HG03457 (cell line): ENCODE results near the gene TPRX2.
"Not testable (repeated sequence)": the region's sequence is repeated elsewhere in the genome, so short reads cannot be mapped to it uniquely, and the experiment has no call there.

Source experiments
- ATAC-seq: cut with Tn5 transposase; IDR thresholded peaks from one replicate; pipeline ENCODE4 v1.9.1; 2021; ENCODE audit warnings: moderate number of reproducible peaks; ENCODE audit not compliant: unreplicated experiment

The TPRX2 gene

GRCh38 chr19:47858646-47859285, at the start of gene TPRX2:
Gene TPRX2 (plus strand): TSS chr19:47859235. CDS start chr19:47859247, 12 bp downstream.
- ATAC-seq, result not testable (repeated sequence)

GRCh38 chr19:47813304-47813994, 45.6 kb upstream of the TPRX2 start:
- no peak for ATAC-seq

GRCh38 chr19:47813995-47814328, 45.1 kb upstream of the TPRX2 start:
- ATAC-seq, result no peak

- not testable (repeated sequence) for ATAC-seq
Measured at GRCh38 chr19:47816270-47816669, 42.8 kb upstream of the TPRX2 start.

GRCh38 chr19:47818221-47818620, 40.8 kb upstream of the TPRX2 start:
- not testable (repeated sequence) for ATAC-seq

GRCh38 chr19:47819858-47820257, 39.2 kb upstream of the TPRX2 start:
- no peak for ATAC-seq

GRCh38 chr19:47820410-47820809, 38.6 kb upstream of the TPRX2 start:
- ATAC-seq, result no peak

GRCh38 chr19:47821460-47822020, 37.5 kb upstream of the TPRX2 start, which contains the start of gene CRX:
Gene CRX (plus strand): TSS chr19:47821937. CDS start chr19:47834444, 12,507 bp downstream.
- no peak for ATAC-seq

- ATAC-seq, result no peak
Measured at GRCh38 chr19:47824396-47824795, 34.6 kb upstream of the TPRX2 start.

GRCh38 chr19:47826800-47827199, 32.2 kb upstream of the TPRX2 start:
- no peak for ATAC-seq

GRCh38 chr19:47832723-47833122, 26.3 kb upstream of the TPRX2 start:
- ATAC-seq, result no peak

- no peak for ATAC-seq
Measured at GRCh38 chr19:47836038-47836437, 23.0 kb upstream of the TPRX2 start.

- no peak for ATAC-seq
Measured at GRCh38 chr19:47839411-47839810, 19.6 kb upstream of the TPRX2 start.

- no peak for ATAC-seq
Measured at GRCh38 chr19:47839913-47840312, 19.1 kb upstream of the TPRX2 start.

GRCh38 chr19:47842941-47843340, 16.1 kb upstream of the TPRX2 start:
- no peak for ATAC-seq

- no peak for ATAC-seq
Measured at GRCh38 chr19:47848425-47848822, 10.6 kb upstream of the TPRX2 start.

- ATAC-seq, result no peak
Measured at GRCh38 chr19:47848823-47849473, 10.1 kb upstream of the TPRX2 start.

- ATAC-seq, result no peak
Measured at GRCh38 chr19:47853003-47853402, 6.0 kb upstream of the TPRX2 start.

GRCh38 chr19:47854459-47854858, 4.6 kb upstream of the TPRX2 start:
- ATAC-seq, result no peak

GRCh38 chr19:47858231-47858630, 804 bp upstream of the TPRX2 start:
- not testable (repeated sequence) for ATAC-seq

- not testable (repeated sequence) for ATAC-seq
Measured at GRCh38 chr19:47859838-47860237, 803 bp downstream of the TPRX2 start.
